ENCODE data around the gene PALLD. TPM values are rescaled to one million over a fixed set of nuclear protein-coding genes. Genes with fewer than 3 reads are reported as not detected.

PALLD gene
- total and polyA plus RNA-seq, 3 donors from 2014 or later = 138 to 156 (median 146) TPM

DNA sequence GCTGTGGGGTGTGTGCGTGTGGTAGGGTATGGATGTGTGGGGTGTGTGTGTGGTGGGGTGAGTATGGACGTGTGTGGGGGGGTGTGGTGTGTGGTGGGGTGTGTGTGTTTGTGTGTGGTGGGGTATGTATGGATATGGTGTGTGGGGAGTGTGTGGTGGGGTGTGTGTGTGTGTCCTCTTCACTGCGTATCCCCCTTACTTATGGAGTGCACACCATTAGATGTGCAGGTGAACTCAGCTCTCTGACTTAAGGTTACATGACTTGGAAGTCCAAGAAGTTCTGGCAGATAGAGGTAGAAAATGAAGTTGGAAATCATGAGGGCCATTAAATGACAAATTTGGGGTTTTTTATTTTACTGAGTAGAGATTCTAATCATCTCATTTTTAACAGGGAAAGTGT is 182.5 kb downstream of the PALLD start:
- DNase-seq = no peak
- no peaks in the 10 kb centered on the region for H3K27me3 ChIP-seq
- H3K4me1 ChIP-seq = no peaks in the 10 kb centered on the region
- no peak overlapping the region for H3K27ac ChIP-seq
- no peaks in the 10 kb centered on the region for H3K9me3 ChIP-seq
- intact Hi-C loops (cut with DNase I; ENCODE audit: low total_unique reads) = no loop called here
- 90 to 93% methylated on average over 3 of the region's 3 CpGs for WGBS, 2 donors
- TF ChIP-seq CTCF (IDR thresholded peaks at IDR 0.05) (no peak), POLR2A (IDR thresholded peaks at IDR 0.05) (no peak)
- H3K4me3 ChIP-seq = no peak overlapping the region
- H3K36me3 ChIP-seq (ENCODE audit: low read depth, missing control alignments) = no peaks in the 10 kb centered on the region

DNA sequence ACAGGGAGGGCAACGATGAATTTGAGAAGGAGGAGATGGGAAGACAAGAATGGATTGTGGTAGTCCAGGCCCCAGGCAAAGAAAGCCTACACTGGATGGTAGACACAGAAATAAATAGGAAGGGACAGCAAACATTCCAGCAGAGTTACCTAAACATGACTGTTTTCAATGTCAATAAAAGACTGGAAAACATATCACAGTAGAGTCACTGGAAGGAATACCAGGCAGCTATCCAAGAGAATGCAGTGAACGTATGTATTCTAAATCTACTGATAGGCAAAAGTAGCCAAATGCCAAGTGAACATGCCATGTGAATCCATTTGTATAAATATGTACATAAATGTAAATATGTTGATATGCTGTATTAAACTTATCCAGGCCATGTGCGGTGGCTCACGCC is 183.0 kb downstream of the PALLD start:
- no peak for DNase-seq
- Histone ChIP-seq H3K27me3 (no peaks in the 10 kb centered on the region), H3K4me3 (no peak overlapping the region), H3K4me1 (no peaks in the 10 kb centered on the region), H3K36me3 (ENCODE audit: low read depth, missing control alignments) (no peaks in the 10 kb centered on the region), H3K9me3 (no peaks in the 10 kb centered on the region), H3K27ac (no peak overlapping the region)
- no peak for TF ChIP-seq POLR2A (IDR thresholded peaks at IDR 0.05)
- TF ChIP-seq CTCF (IDR thresholded peaks at IDR 0.05) = no peak
- WGBS, 2 donors = 87 to 90% methylated on average over 4 of the region's 4 CpGs
- intact Hi-C loops (cut with DNase I; ENCODE audit: low total_unique reads) = no loop called here

- no peaks in the 10 kb centered on the region for H3K27me3 ChIP-seq
- H3K4me3 ChIP-seq = no peak overlapping the region
- WGBS, 2 donors = 74 to 77% methylated on average over 3 of the region's 3 CpGs
- no peaks in the 10 kb centered on the region for H3K4me1 ChIP-seq
- intact Hi-C loops (cut with DNase I; ENCODE audit: low total_unique reads) = no loop called here
- no peak for TF ChIP-seq CTCF (IDR thresholded peaks at IDR 0.05)
- TF ChIP-seq POLR2A (IDR thresholded peaks at IDR 0.05) = no peak
- no peak for DNase-seq
- no peaks in the 10 kb centered on the region for H3K9me3 ChIP-seq
- no peaks in the 10 kb centered on the region for H3K36me3 ChIP-seq (ENCODE audit: low read depth, missing control alignments)
- no peak overlapping the region for H3K27ac ChIP-seq
Measured at GRCh38 chr4:168682898-168683500, 186.1 kb downstream of the PALLD start.

DNA sequence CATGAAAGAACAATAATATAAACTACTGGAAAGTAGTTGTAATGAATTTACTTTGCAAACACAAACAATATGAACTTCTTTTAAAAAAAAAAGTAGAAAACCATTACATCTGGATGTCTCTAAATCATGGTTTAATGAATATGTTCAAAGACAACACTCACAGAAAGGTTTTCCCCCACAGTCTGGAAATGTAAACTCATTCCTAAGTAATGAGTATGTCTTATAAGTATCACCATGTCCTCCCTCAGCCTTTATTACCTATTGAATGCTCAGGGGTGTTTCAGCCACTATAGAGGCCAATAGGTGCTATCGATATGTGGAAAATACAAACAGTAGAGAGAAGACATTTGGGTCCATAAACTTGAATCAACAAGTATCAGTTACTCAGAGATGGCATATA is 186.7 kb downstream of the PALLD start:
- Histone ChIP-seq H3K9me3 (no peaks in the 10 kb centered on the region), H3K36me3 (ENCODE audit: low read depth, missing control alignments) (no peaks in the 10 kb centered on the region), H3K27ac (no peak overlapping the region), H3K27me3 (no peaks in the 10 kb centered on the region), H3K4me1 (no peaks in the 10 kb centered on the region), H3K4me3 (no peak overlapping the region)
- TF ChIP-seq POLR2A (IDR thresholded peaks at IDR 0.05) (no peak), CTCF (IDR thresholded peaks at IDR 0.05) (no peak)
- DNase-seq = no peak
- intact Hi-C loops (cut with DNase I; ENCODE audit: low total_unique reads) = no loop called here
- 67 to 82% methylated on average over 1 of the region's 1 CpG for WGBS, 2 donors

DNA sequence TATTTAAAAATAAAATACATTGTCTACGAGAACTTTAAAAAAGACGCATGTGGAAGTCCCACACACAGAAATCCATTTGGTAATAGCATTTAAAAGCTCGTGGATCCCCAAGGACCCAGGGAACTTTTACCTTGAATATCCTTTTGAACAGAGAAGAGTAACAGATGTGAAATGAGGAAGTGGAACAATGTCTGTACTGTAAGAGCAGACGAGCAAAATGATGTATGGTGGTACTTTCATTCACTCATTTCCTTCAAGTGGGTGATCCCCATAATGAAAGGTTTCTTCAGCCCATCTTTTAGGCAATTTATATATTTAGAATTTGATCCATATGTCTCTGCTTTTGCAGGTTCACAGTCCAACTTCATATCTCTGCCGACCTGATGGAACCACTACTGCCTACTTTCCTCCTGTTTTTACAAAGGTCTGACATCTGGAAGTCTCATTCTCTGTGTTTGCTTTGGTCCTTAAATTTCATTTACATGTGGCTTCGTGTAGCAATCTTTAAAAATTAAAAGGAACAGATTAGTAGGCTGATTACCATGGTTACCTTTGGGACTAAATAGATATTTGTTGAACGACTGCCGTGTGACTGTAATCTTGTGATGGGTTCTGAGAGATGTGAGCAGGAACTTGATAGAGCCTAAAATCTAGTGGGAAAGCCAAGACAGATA is 188.4 kb downstream of the PALLD start:
- intact Hi-C loops (cut with DNase I; ENCODE audit: low total_unique reads) = no loop called here
- H3K4me3 ChIP-seq = no peak overlapping the region
- H3K4me1 ChIP-seq = no peaks in the 10 kb centered on the region
- no peaks in the 10 kb centered on the region for H3K27me3 ChIP-seq
- 84 to 86% methylated on average over 8 of the region's 8 CpGs for WGBS, 2 donors
- no peak overlapping the region for H3K27ac ChIP-seq
- H3K36me3 ChIP-seq (ENCODE audit: low read depth, missing control alignments) = no peaks in the 10 kb centered on the region
- H3K9me3 ChIP-seq = no peaks in the 10 kb centered on the region
- TF ChIP-seq POLR2A (IDR thresholded peaks at IDR 0.05) = no peak
- no peak for TF ChIP-seq CTCF (IDR thresholded peaks at IDR 0.05)
- DNase-seq = no peak

Measured in testis (tissue), 3 donors.